GM19193 (cell line): ENCODE data around the gene RADIL.

Experiments
- POLR2A ChIP-seq: IDR thresholded peaks from 4 replicates; pipeline ENCODE4 v1.6.1; 2011; ENCODE audit not compliant: insufficient read depth, insufficient read length; ENCODE audit errors: extremely low read depth

RADIL gene

GRCh38 chr7:4799508-4800268, 83.8 kb downstream of the RADIL start:
- TF ChIP-seq POLR2A: no peak

DNA sequence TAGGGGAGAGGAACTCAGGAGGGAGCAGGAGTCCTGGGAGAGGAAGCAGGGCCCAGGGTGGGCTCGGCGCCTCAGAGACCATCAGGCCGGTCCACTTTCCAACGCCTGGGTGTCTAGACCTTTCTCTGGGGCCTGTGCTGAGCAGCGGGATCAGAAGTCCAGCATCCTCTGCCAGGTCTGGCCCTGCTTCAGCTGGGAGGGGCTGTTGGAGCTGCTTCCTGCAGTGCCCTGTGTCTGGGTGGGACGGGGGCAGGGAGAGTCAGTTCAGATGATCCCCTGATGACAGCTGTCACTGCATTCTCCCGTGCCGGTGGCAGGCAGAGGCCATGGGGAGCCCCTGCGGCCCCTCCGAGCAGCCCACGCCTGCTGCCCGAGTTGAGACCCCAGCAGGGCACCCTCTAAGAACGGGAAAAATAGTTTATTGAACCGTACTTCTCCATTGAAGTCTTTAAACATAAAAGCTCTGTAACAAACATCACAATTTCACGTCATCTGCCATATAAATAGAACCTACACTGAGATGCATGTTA, 84.7 kb downstream of the RADIL start:
- TF ChIP-seq POLR2A: no peak

DNA sequence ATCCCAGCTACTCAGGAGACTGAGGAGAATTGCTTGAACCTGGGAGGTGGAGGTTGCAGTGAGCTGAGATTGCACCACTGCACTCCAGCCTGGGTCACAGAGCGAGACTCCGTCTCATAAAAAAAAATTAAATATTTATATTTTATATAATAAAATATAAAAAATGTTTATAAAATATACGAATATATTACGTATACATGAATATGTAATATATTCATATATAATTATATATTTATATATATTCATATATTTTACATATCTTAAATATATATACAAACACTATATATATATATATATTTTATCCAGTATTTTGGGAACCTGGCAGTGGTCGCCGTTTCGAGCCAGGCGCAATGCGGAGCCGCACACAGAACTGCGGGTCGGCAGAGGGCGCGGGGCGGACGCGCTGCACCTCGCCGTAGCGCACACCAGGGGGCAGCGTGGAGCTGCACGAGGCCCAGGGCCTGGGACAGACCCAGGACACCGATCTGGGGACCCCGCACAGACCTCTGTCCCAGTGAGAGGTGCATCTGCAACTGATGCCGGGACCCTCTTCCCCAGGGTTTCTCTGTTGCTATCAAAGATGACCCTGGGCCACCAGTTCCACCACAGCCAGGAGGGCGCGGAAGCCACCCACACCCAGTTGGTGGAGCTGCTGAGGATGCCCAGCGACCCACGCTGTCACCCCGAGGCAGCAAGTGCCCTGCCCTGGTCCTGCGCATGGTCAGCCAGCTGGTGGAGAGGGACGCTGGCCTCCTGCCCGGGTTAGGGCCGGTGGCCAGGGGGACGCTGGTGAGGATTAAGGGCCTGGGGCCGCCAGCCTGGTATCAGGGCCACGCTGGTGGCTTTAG, 85.4 kb downstream of the RADIL start:
- no peak for TF ChIP-seq POLR2A

- TF ChIP-seq POLR2A: no peak
Observed at GRCh38 chr7:4796453-4796852, 87.1 kb downstream of the RADIL start.

- no peak for TF ChIP-seq POLR2A
Observed at GRCh38 chr7:4794591-4795350, 88.7 kb downstream of the RADIL start.

GRCh38 chr7:4792537-4793126, 90.9 kb downstream of the RADIL start:
- no peak for TF ChIP-seq POLR2A

DNA sequence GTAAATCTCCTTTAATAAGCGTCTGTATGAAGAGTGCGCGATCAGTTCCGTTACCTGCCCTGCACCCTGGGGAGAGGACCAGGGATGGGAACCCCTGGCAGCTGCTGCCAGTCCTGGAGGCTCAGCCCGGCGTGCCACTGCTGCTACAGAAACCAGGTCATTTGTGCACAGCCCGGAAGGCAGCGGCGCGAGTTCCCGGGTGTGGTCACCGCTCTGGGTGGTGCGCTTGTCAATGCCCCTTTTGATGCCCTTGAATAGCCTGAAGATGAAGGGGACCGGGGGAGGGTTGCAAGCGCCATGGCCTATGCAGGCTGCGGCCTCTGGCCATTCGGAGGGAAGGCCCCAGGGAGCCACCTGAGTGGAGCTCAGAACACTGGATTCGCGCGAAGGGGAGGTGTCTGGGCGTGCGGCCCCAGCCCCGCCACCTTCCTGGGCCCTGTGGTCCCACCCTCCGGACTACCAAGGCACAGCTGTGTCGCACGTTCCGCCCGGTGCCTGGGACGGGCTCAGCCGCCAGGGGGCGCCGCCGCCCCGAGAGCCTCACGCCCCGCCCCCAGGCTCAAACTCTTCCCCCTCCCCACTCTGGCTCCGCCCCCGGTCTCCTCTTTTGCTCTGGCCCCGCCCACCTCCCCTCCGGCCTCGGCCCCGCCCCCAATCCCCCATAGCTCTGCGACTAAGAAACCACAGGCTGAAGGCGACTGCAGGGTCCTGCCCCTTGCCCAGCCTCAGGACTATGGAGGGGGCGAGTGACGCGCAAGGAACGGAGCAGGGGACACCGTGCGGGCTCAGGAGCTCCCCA, 91.6 kb downstream of the RADIL start:
- TF ChIP-seq POLR2A: no peak

DNA sequence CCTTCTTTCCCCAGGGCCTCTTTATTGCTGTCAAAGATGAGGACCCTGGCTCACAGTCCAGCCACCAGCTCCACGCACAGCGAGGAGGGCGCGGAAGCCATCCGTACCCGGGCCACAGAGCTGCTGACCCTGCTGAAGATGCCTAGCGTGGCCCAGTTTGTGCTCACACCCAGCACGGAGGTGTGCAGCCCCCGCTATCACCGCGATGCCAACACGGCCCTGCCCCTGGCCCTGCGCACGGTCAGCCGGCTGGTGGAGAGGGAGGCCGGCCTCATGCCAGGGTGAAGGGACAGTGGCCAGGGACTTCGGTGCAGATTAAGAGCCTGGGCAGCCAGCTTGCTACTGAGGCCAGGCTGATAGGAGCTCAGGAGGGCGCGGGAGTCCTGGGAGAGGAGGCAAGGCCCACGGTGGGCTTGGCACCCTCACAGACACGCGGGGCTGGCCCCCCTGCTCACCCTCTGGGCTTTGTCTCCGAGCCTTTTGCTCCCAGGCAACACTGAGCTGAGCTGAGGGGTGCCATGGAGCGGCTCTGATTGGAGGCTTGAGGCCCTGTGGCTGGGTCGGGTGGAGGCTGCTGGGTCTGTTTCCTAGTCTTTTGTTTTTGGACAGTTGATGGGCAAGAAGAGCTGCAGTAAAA, 92.3 kb downstream of the RADIL start:
- TF ChIP-seq POLR2A: no peak

DNA sequence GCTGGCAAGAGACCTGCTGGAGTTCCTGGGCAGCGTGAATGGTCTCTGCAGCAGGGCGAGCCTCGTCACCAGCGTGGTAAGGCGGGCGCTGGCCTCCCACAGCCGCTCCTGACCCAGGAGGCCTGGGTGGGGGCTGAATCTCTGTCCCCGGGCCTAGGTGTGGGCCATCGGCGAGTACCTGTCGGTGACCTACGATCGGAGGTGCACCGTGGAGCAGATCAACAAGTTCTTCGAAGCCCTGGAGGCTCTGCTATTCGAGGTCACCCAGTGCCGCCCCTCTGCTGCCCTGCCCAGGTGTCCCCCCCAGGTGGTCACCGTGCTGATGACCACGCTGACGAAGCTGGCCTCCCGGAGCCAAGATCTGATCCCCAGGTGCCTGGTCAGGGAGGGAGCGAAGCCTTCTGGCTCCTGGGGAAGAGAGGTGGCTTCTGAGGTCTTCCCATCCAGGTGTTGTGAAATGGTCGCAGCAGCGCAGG, 93.0 kb downstream of the RADIL start:
- no peak for TF ChIP-seq POLR2A

- no peak for TF ChIP-seq POLR2A
Observed at GRCh38 chr7:4790078-4790465, 93.4 kb downstream of the RADIL start.

GRCh38 chr7:4789194-4790077, 94.1 kb downstream of the RADIL start:
- TF ChIP-seq POLR2A: no peak

DNA sequence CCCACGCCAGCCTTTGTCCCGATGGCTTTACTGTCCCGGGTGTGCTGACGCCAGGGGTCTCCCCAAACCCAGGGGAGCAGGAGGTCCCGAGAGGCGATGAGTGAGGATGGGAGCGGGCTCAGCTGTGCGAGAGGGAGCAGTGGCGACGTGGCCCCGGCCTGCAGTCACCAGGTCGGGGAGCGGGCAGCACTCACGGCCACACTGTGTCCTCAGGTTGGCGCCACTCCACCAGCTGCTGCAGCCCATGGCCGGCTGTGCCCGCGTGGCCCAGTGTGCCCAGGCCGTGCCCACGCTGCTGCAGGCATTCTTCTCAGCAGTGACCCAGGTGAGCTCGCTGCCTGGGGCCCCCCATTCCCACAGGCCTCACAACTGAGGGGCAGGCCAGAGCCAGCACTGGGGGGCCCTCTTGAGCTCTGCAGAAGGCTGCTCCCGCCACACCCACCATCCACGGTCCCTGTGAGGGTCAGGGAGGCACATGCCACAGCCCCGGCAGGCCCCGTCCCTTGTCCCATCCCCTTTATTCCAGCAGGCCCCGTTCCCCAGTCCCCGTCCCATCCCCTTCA, 94.8 kb downstream of the RADIL start:
- peak; percentile 16 for TF ChIP-seq POLR2A
